Right hindlimb (tissue), 1 donor: Measurements from ENCODE around the gene NCAPD2.
"Not testable (repeated sequence)": the region's sequence is repeated elsewhere in the genome, so short reads cannot be mapped to it uniquely, and the experiment has no call there.

Source experiments
- DNase-seq: peaks from one replicate; pipeline ENCODE4 v3.0.0-alpha.2; 2018

Gene NCAPD2

GRCh38 chr12:6551496-6552139, 57.7 kb downstream of the NCAPD2 start:
- peak; percentile 64 for DNase-seq

- no peak for DNase-seq
Observed at GRCh38 chr12:6552140-6552551, 58.2 kb downstream of the NCAPD2 start.

- peak; percentile 76 for DNase-seq
Observed at GRCh38 chr12:6553051-6553868, 59.4 kb downstream of the NCAPD2 start.

GRCh38 chr12:6554168-6555017, 60.5 kb downstream of the NCAPD2 start:
- DNase-seq: peak; percentile 83

GRCh38 chr12:6555018-6555691, 61.3 kb downstream of the NCAPD2 start:
- no peak for DNase-seq

- not testable (repeated sequence) for DNase-seq
Observed at GRCh38 chr12:6556496-6556817, 62.6 kb downstream of the NCAPD2 start.

- DNase-seq: no peak
Observed at GRCh38 chr12:6556857-6557256, 63.0 kb downstream of the NCAPD2 start.

- DNase-seq: not testable (repeated sequence)
Observed at GRCh38 chr12:6558014-6558760, 64.3 kb downstream of the NCAPD2 start.

GRCh38 chr12:6559500-6559899, 65.6 kb downstream of the NCAPD2 start:
- DNase-seq: no peak

GRCh38 chr12:6560501-6561205, 66.8 kb downstream of the NCAPD2 start:
- DNase-seq: no peak

- no peak for DNase-seq
Observed at GRCh38 chr12:6562881-6563280, 69.0 kb downstream of the NCAPD2 start.

GRCh38 chr12:6563448-6564050, 69.6 kb downstream of the NCAPD2 start:
- DNase-seq: peak; percentile 48

- DNase-seq: no peak
Observed at GRCh38 chr12:6567112-6567670, 73.3 kb downstream of the NCAPD2 start.

GRCh38 chr12:6569312-6569711, 75.4 kb downstream of the NCAPD2 start:
- no peak for DNase-seq

- no peak for DNase-seq
Observed at GRCh38 chr12:6569786-6570185, 75.9 kb downstream of the NCAPD2 start.

GRCh38 chr12:6570264-6570887, 76.5 kb downstream of the NCAPD2 start:
- peak; percentile 61 for DNase-seq

- DNase-seq: no peak
Observed at GRCh38 chr12:6573001-6573400, 79.1 kb downstream of the NCAPD2 start.

- no peak for DNase-seq
Observed at GRCh38 chr12:6574576-6575295, 80.8 kb downstream of the NCAPD2 start.

- no peak for DNase-seq
Observed at GRCh38 chr12:6575648-6576047, 81.7 kb downstream of the NCAPD2 start.
